ENCODE data around the gene TCN1. TPM values are rescaled to one million over a fixed set of nuclear protein-coding genes. Genes with fewer than 3 reads are reported as not detected.

TCN1 gene
- total and polyA plus RNA-seq, 4 donors, result 0.08 to 4.7 (median 0.17) TPM; not detected in 1

DNA sequence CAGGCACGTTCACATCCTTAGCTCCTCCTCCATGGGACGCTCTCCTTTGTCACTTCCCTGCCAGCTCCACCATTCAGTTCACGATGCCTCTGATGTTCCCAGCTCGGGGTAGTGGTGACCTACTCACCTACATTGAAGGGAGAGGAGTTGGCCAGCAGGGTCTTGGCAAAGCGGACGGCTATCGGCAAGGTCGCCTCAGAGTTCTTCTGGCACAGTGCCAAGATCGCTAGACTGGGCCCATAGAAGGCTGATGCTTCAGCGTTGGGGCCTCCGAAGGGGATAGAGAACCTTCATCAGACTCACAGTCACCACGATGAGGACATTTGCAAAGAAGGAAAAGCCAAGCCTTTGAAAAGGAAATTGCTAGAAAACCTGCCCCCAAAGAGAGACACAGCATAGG, 24.0 kb downstream of the TCN1 start:
- H3K4me3 ChIP-seq (ENCODE audit: low read depth in 1 of 3, low read length in 3 of 3), result no peak overlapping the region
- H3K36me3 ChIP-seq (ENCODE audit: control insufficient read depth in 4 of 4, insufficient read depth in 3 of 4, low read depth in 1 of 4, low read length in 3 of 4), result no peaks in the 10 kb centered on the region
- no peaks in the 10 kb centered on the region for H3K4me1 ChIP-seq (ENCODE audit: control insufficient read depth in 4 of 4, insufficient read depth in 4 of 4, low read length in 3 of 4)
- H3K9ac ChIP-seq (ENCODE audit: low read depth in 1 of 2, low read length in 2 of 2), result no peak overlapping the region
- H3K27me3 ChIP-seq (ENCODE audit: control insufficient read depth in 4 of 4, insufficient read depth in 4 of 4, low read length in 3 of 4), result no peaks in the 10 kb centered on the region
- TF ChIP-seq TAF1 (conservative IDR thresholded peaks at IDR 0.05), result no peak
- TF ChIP-seq HNF4A (conservative IDR thresholded peaks at IDR 0.05), result no peak
- no peak for TF ChIP-seq RXRA (IDR thresholded peaks at IDR 0.05)
- 79% methylated on average over 12 of the region's 12 CpGs for WGBS
- no peaks in the 10 kb centered on the region for H3K9me3 ChIP-seq (ENCODE audit: control insufficient read depth in 4 of 4, low read length in 3 of 4)
- no peak for DNase-seq (ENCODE audit: low spot score)
- no peak overlapping the region for H3K27ac ChIP-seq (ENCODE audit: low read depth in 1 of 2, low read length in 2 of 2)

DNA sequence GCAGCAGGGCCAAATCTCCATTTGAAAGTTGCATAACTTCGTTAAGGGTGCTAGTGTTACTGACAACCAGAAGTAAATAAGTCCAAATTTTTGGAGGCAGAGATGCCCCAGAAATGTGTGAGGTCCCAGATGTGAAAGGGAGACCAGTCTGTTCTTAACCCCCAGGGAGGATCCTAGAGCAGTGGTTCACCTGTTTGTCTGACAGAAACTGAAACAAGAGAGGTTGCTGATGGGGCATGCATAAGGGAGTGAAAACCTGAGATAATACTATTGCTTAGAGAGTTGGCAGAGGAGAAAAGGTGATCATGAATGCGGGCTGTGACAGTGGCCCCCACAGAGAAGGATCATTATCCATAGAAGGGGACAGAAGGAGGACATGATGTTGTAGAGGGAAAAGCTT, 24.8 kb downstream of the TCN1 start:
- TF ChIP-seq, protein P1, sequence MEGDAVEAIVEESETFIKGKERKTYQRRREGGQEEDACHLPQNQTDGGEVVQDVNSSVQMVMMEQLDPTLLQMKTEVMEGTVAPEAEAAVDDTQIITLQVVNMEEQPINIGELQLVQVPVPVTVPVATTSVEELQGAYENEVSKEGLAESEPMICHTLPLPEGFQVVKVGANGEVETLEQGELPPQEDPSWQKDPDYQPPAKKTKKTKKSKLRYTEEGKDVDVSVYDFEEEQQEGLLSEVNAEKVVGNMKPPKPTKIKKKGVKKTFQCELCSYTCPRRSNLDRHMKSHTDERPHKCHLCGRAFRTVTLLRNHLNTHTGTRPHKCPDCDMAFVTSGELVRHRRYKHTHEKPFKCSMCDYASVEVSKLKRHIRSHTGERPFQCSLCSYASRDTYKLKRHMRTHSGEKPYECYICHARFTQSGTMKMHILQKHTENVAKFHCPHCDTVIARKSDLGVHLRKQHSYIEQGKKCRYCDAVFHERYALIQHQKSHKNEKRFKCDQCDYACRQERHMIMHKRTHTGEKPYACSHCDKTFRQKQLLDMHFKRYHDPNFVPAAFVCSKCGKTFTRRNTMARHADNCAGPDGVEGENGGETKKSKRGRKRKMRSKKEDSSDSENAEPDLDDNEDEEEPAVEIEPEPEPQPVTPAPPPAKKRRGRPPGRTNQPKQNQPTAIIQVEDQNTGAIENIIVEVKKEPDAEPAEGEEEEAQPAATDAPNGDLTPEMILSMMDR (IDR thresholded peaks at IDR 0.05; ENCODE audit: low read depth, low read length, missing input control), result no peak
- no peak for TF ChIP-seq HNF4A (conservative IDR thresholded peaks at IDR 0.05)
- no peak for TF ChIP-seq FOXA2 (IDR thresholded peaks at IDR 0.05)
- no peak for TF ChIP-seq GABPA (IDR thresholded peaks at IDR 0.05 in 1 of 2, conservative IDR thresholded peaks at IDR 0.05 in 1 of 2)
- TF ChIP-seq HNF4G (IDR thresholded peaks at IDR 0.05), result no peak
- TF ChIP-seq TAF1 (conservative IDR thresholded peaks at IDR 0.05), result no peak
- no peak for TF ChIP-seq NR2F2 (IDR thresholded peaks at IDR 0.05)
- TF ChIP-seq, protein P2, sequence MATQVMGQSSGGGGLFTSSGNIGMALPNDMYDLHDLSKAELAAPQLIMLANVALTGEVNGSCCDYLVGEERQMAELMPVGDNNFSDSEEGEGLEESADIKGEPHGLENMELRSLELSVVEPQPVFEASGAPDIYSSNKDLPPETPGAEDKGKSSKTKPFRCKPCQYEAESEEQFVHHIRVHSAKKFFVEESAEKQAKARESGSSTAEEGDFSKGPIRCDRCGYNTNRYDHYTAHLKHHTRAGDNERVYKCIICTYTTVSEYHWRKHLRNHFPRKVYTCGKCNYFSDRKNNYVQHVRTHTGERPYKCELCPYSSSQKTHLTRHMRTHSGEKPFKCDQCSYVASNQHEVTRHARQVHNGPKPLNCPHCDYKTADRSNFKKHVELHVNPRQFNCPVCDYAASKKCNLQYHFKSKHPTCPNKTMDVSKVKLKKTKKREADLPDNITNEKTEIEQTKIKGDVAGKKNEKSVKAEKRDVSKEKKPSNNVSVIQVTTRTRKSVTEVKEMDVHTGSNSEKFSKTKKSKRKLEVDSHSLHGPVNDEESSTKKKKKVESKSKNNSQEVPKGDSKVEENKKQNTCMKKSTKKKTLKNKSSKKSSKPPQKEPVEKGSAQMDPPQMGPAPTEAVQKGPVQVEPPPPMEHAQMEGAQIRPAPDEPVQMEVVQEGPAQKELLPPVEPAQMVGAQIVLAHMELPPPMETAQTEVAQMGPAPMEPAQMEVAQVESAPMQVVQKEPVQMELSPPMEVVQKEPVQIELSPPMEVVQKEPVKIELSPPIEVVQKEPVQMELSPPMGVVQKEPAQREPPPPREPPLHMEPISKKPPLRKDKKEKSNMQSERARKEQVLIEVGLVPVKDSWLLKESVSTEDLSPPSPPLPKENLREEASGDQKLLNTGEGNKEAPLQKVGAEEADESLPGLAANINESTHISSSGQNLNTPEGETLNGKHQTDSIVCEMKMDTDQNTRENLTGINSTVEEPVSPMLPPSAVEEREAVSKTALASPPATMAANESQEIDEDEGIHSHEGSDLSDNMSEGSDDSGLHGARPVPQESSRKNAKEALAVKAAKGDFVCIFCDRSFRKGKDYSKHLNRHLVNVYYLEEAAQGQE (IDR thresholded peaks at IDR 0.05), result no peak
- TF ChIP-seq EGR1 (IDR thresholded peaks at IDR 0.05; ENCODE audit: low read depth in 2 of 2), result no peak
- TF ChIP-seq FOXA1 (IDR thresholded peaks at IDR 0.05), result no peak
- TF ChIP-seq, protein P3, sequence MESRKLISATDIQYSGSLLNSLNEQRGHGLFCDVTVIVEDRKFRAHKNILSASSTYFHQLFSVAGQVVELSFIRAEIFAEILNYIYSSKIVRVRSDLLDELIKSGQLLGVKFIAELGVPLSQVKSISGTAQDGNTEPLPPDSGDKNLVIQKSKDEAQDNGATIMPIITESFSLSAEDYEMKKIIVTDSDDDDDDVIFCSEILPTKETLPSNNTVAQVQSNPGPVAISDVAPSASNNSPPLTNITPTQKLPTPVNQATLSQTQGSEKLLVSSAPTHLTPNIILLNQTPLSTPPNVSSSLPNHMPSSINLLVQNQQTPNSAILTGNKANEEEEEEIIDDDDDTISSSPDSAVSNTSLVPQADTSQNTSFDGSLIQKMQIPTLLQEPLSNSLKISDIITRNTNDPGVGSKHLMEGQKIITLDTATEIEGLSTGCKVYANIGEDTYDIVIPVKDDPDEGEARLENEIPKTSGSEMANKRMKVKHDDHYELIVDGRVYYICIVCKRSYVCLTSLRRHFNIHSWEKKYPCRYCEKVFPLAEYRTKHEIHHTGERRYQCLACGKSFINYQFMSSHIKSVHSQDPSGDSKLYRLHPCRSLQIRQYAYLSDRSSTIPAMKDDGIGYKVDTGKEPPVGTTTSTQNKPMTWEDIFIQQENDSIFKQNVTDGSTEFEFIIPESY (IDR thresholded peaks at IDR 0.05), result no peak
- no peaks in the 10 kb centered on the region for H3K27me3 ChIP-seq (ENCODE audit: control insufficient read depth in 4 of 4, insufficient read depth in 4 of 4, low read length in 3 of 4)
- no peaks in the 10 kb centered on the region for H3K9me3 ChIP-seq (ENCODE audit: control insufficient read depth in 4 of 4, low read length in 3 of 4)
- no peak overlapping the region for H3K9ac ChIP-seq (ENCODE audit: low read depth in 1 of 2, low read length in 2 of 2)
- WGBS, result 86% methylated on average over 2 of the region's 2 CpGs
- no peak overlapping the region for H3K4me3 ChIP-seq (ENCODE audit: low read depth in 1 of 3, low read length in 3 of 3)
- H3K36me3 ChIP-seq (ENCODE audit: control insufficient read depth in 4 of 4, insufficient read depth in 3 of 4, low read depth in 1 of 4, low read length in 3 of 4), result no peaks in the 10 kb centered on the region
- H3K4me1 ChIP-seq (ENCODE audit: control insufficient read depth in 4 of 4, insufficient read depth in 4 of 4, low read length in 3 of 4), result no peaks in the 10 kb centered on the region
- no peak overlapping the region for H3K27ac ChIP-seq (ENCODE audit: low read depth in 1 of 2, low read length in 2 of 2)
- DNase-seq (ENCODE audit: low spot score), result no peak
